ENCODE data around the gene TMEM63B.

TMEM63B gene

DNA sequence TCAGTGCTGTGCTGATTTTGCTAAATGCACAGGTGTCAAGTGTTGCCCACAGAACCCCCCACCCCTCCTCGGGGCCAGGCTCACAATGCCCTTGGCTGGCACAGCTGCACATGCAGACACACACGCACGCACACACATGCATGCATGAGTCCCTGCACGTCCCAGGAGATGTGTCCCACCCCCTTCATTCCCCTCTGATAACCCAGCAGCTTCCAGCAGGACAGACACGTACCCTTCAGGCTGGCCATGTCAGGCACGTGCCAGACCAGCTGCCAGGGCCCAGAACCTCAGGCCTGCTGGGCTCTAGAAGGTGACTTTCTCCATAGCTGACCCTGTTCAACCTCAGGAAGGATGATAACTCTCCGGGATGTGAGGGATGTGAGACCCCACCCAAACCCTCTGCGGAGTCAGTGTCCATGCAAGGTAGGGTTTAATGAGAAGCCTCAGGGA is 44.5 kb upstream of the TMEM63B start:
- no peak overlapping the region for H3K4me3 ChIP-seq (ENCODE audit: low read depth, low read length)
- no peak for DNase-seq (ENCODE audit: low read depth)
- TF ChIP-seq, protein P1, sequence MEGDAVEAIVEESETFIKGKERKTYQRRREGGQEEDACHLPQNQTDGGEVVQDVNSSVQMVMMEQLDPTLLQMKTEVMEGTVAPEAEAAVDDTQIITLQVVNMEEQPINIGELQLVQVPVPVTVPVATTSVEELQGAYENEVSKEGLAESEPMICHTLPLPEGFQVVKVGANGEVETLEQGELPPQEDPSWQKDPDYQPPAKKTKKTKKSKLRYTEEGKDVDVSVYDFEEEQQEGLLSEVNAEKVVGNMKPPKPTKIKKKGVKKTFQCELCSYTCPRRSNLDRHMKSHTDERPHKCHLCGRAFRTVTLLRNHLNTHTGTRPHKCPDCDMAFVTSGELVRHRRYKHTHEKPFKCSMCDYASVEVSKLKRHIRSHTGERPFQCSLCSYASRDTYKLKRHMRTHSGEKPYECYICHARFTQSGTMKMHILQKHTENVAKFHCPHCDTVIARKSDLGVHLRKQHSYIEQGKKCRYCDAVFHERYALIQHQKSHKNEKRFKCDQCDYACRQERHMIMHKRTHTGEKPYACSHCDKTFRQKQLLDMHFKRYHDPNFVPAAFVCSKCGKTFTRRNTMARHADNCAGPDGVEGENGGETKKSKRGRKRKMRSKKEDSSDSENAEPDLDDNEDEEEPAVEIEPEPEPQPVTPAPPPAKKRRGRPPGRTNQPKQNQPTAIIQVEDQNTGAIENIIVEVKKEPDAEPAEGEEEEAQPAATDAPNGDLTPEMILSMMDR (conservative IDR thresholded peaks at IDR 0.05; ENCODE audit: low read depth, low read length), result no peak

DNA sequence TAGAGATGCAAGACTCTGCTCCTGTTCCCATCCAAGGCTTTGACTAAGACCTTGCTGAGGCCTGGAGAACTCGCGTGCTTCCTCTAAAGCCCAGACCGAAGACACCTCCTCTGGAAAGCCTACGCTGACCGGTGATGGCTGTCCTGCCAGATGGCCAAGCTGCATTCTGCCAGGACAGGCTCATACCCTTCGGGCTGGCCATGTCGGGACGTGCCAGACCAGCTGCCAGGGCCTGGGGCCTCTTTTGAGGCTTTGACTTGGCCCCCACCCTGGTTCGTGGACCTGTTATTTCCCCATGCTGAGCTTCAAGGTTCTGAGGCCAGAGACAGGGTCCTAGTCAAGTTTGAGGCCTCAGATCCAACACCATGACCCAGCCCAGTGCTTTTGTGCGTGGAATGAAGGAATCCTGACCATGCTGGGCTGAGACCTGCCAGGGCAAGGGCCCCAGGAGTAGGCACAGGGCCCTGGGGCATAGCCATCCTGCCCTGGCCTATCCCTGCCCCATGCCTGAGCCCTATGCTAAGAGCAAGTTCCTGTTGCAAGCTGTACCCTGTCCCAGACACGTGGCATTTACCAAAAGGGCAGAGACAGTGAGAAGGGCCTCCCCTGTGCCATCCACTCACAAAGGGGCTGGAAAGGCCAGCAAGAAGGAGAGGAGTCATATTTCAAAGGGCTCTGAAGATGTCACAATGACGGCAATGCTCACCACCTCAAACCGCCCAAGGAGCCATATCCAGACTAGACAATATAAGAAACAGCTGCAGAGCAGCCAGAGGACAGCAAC is 42.9 kb upstream of the TMEM63B start:
- peak; percentile 52 for DNase-seq (ENCODE audit: low read depth)
- TF ChIP-seq, protein P1 (conservative IDR thresholded peaks at IDR 0.05; ENCODE audit: low read depth, low read length), result no peak
- no peak overlapping the region for H3K4me3 ChIP-seq (ENCODE audit: low read depth, low read length)

DNA sequence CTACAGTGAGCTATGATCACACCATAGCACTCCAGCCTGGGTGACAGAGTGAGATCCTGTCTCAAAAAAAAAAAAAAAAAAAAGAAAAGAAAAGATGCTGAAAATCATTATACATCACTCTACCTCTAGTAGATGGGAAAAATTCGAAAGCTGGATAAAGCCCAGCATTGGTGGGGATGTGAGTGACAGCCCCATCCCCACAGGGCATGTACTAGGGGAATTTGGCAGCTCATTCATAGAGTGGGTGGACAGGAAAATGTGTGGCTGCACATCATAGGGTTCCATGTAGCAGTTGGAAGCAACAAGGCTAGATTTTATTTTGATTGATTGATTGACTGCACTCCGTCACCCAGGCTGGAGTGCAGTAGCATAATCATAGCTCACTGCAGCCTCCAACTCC is 42.1 kb upstream of the TMEM63B start:
- no peak for DNase-seq (ENCODE audit: low read depth)
- no peak overlapping the region for H3K4me3 ChIP-seq (ENCODE audit: low read depth, low read length)
- TF ChIP-seq, protein P1 (conservative IDR thresholded peaks at IDR 0.05; ENCODE audit: low read depth, low read length), result no peak

- H3K4me3 ChIP-seq (ENCODE audit: low read depth, low read length), result no peak overlapping the region
- TF ChIP-seq, protein P1 (conservative IDR thresholded peaks at IDR 0.05; ENCODE audit: low read depth, low read length), result no peak
- no peak for DNase-seq (ENCODE audit: low read depth)
Measured at GRCh38 chr6:44086931-44087574, 40.3 kb upstream of the TMEM63B start.

DNA sequence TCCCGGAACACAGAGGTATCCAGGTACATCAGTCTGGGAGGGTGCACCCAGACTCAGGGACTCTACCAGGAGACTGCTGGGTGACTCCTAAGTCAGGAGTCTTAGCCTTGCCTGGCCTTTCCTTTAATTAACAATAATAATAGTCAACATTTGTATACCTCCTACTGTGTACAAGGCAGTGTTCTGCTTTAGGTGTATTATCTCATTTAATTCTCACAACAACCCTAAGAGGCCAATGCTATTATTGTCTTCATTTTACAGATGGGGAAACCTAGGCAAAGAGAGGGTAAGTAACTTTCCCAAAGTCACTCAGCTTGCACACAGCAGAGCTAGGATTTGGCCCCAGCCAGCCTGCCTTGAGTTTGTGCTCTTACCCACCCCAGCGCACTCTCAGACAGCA is 39.7 kb upstream of the TMEM63B start:
- DNase-seq (ENCODE audit: low read depth), result no peak
- TF ChIP-seq, protein P1 (conservative IDR thresholded peaks at IDR 0.05; ENCODE audit: low read depth, low read length), result no peak

GRCh38 chr6:44088827-44089590 is 38.3 kb upstream of the TMEM63B start:
- DNase-seq (ENCODE audit: low read depth), result no peak
- H3K4me3 ChIP-seq (ENCODE audit: low read depth, low read length), result no peak overlapping the region
- TF ChIP-seq, protein P1 (conservative IDR thresholded peaks at IDR 0.05; ENCODE audit: low read depth, low read length), result no peak

More for the DNA sequence above, 39.7 kb upstream of the TMEM63B start:
- no peak overlapping the region for H3K4me3 ChIP-seq (ENCODE audit: low read depth, low read length)

Data from choroid plexus epithelial cell (primary cell).